ENCODE results near the gene BTBD9. TPM values are rescaled to one million over a fixed set of nuclear protein-coding genes. Genes with fewer than 3 reads are reported as not detected.

BTBD9 gene
- total RNA-seq, 4 donors from 2014 or later, result 11.7 to 17.7 (median 14.1) TPM

GRCh38 chr6:38580030-38580429 lies 59.7 kb downstream of the BTBD9 start:
- no peak for TF ChIP-seq CTCF (IDR thresholded peaks at IDR 0.05; ENCODE audit: low read depth)

GRCh38 chr6:38579010-38579628 lies 60.6 kb downstream of the BTBD9 start:
- TF ChIP-seq CTCF (IDR thresholded peaks at IDR 0.05; ENCODE audit: low read depth), result no peak

GRCh38 chr6:38578075-38578474 lies 61.7 kb downstream of the BTBD9 start:
- TF ChIP-seq CTCF (IDR thresholded peaks at IDR 0.05; ENCODE audit: low read depth), result no peak

- no peak for TF ChIP-seq CTCF (IDR thresholded peaks at IDR 0.05; ENCODE audit: low read depth)
Observed at GRCh38 chr6:38577492-38577891, 62.2 kb downstream of the BTBD9 start.

- TF ChIP-seq CTCF (IDR thresholded peaks at IDR 0.05; ENCODE audit: low read depth), result no peak
Observed at GRCh38 chr6:38573801-38574395, 65.8 kb downstream of the BTBD9 start.

GRCh38 chr6:38572186-38572813 lies 67.4 kb downstream of the BTBD9 start:
- TF ChIP-seq CTCF (IDR thresholded peaks at IDR 0.05; ENCODE audit: low read depth), result no peak

GRCh38 chr6:38571721-38572120 lies 68.0 kb downstream of the BTBD9 start:
- no peak for TF ChIP-seq CTCF (IDR thresholded peaks at IDR 0.05; ENCODE audit: low read depth)
